Measurements from ENCODE around the gene STEAP3. TPM values are rescaled to one million over a fixed set of nuclear protein-coding genes. Genes with fewer than 3 reads are reported as not detected.

Gene STEAP3
- total RNA-seq, 1 donor from 2014 or later: 8.9 TPM

GRCh38 chr2:119180892-119181291 is 42.7 kb upstream of the STEAP3 start:
- Histone ChIP-seq H3K9ac (ENCODE audit: low read depth in 1 of 3, low read length in 3 of 3) (no peak overlapping the region), H3K27me3 (ENCODE audit: control insufficient read depth in 3 of 3, insufficient read depth in 3 of 3, low read length in 3 of 3) (no peaks in the 10 kb centered on the region), H3K4me3 (ENCODE audit: low read length in 3 of 3) (no peak overlapping the region), H3K4me1 (ENCODE audit: control insufficient read depth in 3 of 3, insufficient read depth in 3 of 3, low read length in 3 of 3) (peaks cover 0 to 5% (median 2%) of the 10 kb centered on the region in 3 donors), H3K36me3 (ENCODE audit: control insufficient read depth in 3 of 3, insufficient read depth in 3 of 3, low read length in 3 of 3) (no peaks in the 10 kb centered on the region), H3K9me3 (ENCODE audit: control insufficient read depth in 3 of 3, low read length in 3 of 3) (no peaks in the 10 kb centered on the region), H3K27ac (ENCODE audit: low read depth, low read length) (no peak overlapping the region)

- Histone ChIP-seq H3K9ac (ENCODE audit: low read depth in 1 of 3, low read length in 3 of 3) (no peak overlapping the region), H3K36me3 (ENCODE audit: control insufficient read depth in 3 of 3, insufficient read depth in 3 of 3, low read length in 3 of 3) (no peaks in the 10 kb centered on the region), H3K9me3 (ENCODE audit: control insufficient read depth in 3 of 3, low read length in 3 of 3) (no peaks in the 10 kb centered on the region), H3K27me3 (ENCODE audit: control insufficient read depth in 3 of 3, insufficient read depth in 3 of 3, low read length in 3 of 3) (no peaks in the 10 kb centered on the region), H3K4me1 (ENCODE audit: control insufficient read depth in 3 of 3, insufficient read depth in 3 of 3, low read length in 3 of 3) (peaks cover 0 to 5% (median 2%) of the 10 kb centered on the region in 3 donors), H3K27ac (ENCODE audit: low read depth, low read length) (no peak overlapping the region), H3K4me3 (ENCODE audit: low read length in 3 of 3) (no peak overlapping the region)
Observed at GRCh38 chr2:119181391-119181790, 42.2 kb upstream of the STEAP3 start.

GRCh38 chr2:119181791-119182445 is 41.7 kb upstream of the STEAP3 start:
- Histone ChIP-seq H3K4me1 (ENCODE audit: control insufficient read depth in 3 of 3, insufficient read depth in 3 of 3, low read length in 3 of 3) (peaks cover 0 to 5% (median 2%) of the 10 kb centered on the region in 3 donors), H3K27me3 (ENCODE audit: control insufficient read depth in 3 of 3, insufficient read depth in 3 of 3, low read length in 3 of 3) (no peaks in the 10 kb centered on the region), H3K36me3 (ENCODE audit: control insufficient read depth in 3 of 3, insufficient read depth in 3 of 3, low read length in 3 of 3) (no peaks in the 10 kb centered on the region), H3K9me3 (ENCODE audit: control insufficient read depth in 3 of 3, low read length in 3 of 3) (no peaks in the 10 kb centered on the region), H3K4me3 (ENCODE audit: low read length in 3 of 3) (no peak overlapping the region), H3K9ac (ENCODE audit: low read depth in 1 of 3, low read length in 3 of 3) (no peak overlapping the region), H3K27ac (ENCODE audit: low read depth, low read length) (no peak overlapping the region)

- Histone ChIP-seq H3K36me3 (ENCODE audit: control insufficient read depth in 3 of 3, insufficient read depth in 3 of 3, low read length in 3 of 3) (no peaks in the 10 kb centered on the region), H3K9me3 (ENCODE audit: control insufficient read depth in 3 of 3, low read length in 3 of 3) (no peaks in the 10 kb centered on the region), H3K4me3 (ENCODE audit: low read length in 3 of 3) (no peak overlapping the region), H3K4me1 (ENCODE audit: control insufficient read depth in 3 of 3, insufficient read depth in 3 of 3, low read length in 3 of 3) (peaks cover 0 to 1% (median under 1%) of the 10 kb centered on the region in 3 donors), H3K27me3 (ENCODE audit: control insufficient read depth in 3 of 3, insufficient read depth in 3 of 3, low read length in 3 of 3) (peaks cover 0 to 3% (median 0%) of the 10 kb centered on the region in 3 donors), H3K9ac (ENCODE audit: low read depth in 1 of 3, low read length in 3 of 3) (no peak overlapping the region), H3K27ac (ENCODE audit: low read depth, low read length) (no peak overlapping the region)
Observed at GRCh38 chr2:119184512-119184911, 39.1 kb upstream of the STEAP3 start.

- no peak overlapping the region for H3K27ac ChIP-seq (ENCODE audit: low read depth, low read length)
- peaks cover 0 to 3% (median 0%) of the 10 kb centered on the region in 3 donors for H3K27me3 ChIP-seq (ENCODE audit: control insufficient read depth in 3 of 3, insufficient read depth in 3 of 3, low read length in 3 of 3)
- H3K4me1 ChIP-seq (ENCODE audit: control insufficient read depth in 3 of 3, insufficient read depth in 3 of 3, low read length in 3 of 3): no peaks in the 10 kb centered on the region
- H3K9ac ChIP-seq (ENCODE audit: low read depth in 1 of 3, low read length in 3 of 3): no peak overlapping the region
- H3K9me3 ChIP-seq (ENCODE audit: control insufficient read depth in 3 of 3, low read length in 3 of 3): no peaks in the 10 kb centered on the region
- no peaks in the 10 kb centered on the region for H3K36me3 ChIP-seq (ENCODE audit: control insufficient read depth in 3 of 3, insufficient read depth in 3 of 3, low read length in 3 of 3)
- no peak overlapping the region for H3K4me3 ChIP-seq (ENCODE audit: low read length in 3 of 3)
Observed at GRCh38 chr2:119190321-119191111, 33.1 kb upstream of the STEAP3 start.

- Histone ChIP-seq H3K4me3 (ENCODE audit: low read length in 3 of 3) (no peak overlapping the region), H3K9me3 (ENCODE audit: control insufficient read depth in 3 of 3, low read length in 3 of 3) (no peaks in the 10 kb centered on the region), H3K27ac (ENCODE audit: low read depth, low read length) (no peak overlapping the region), H3K9ac (ENCODE audit: low read depth in 1 of 3, low read length in 3 of 3) (no peak overlapping the region), H3K4me1 (ENCODE audit: control insufficient read depth in 3 of 3, insufficient read depth in 3 of 3, low read length in 3 of 3) (no peaks in the 10 kb centered on the region), H3K27me3 (ENCODE audit: control insufficient read depth in 3 of 3, insufficient read depth in 3 of 3, low read length in 3 of 3) (peaks cover 0 to 3% (median 2%) of the 10 kb centered on the region in 3 donors), H3K36me3 (ENCODE audit: control insufficient read depth in 3 of 3, insufficient read depth in 3 of 3, low read length in 3 of 3) (no peaks in the 10 kb centered on the region)
Observed at GRCh38 chr2:119192893-119193292, 30.7 kb upstream of the STEAP3 start.

- H3K27me3 ChIP-seq (ENCODE audit: control insufficient read depth in 3 of 3, insufficient read depth in 3 of 3, low read length in 3 of 3): peaks cover 0 to 11% (median 6%) of the 10 kb centered on the region in 3 donors
- H3K9me3 ChIP-seq (ENCODE audit: control insufficient read depth in 3 of 3, low read length in 3 of 3): no peaks in the 10 kb centered on the region
- H3K4me1 ChIP-seq (ENCODE audit: control insufficient read depth in 3 of 3, insufficient read depth in 3 of 3, low read length in 3 of 3): no peaks in the 10 kb centered on the region
- H3K9ac ChIP-seq (ENCODE audit: low read depth in 1 of 3, low read length in 3 of 3): no peak overlapping the region
- H3K27ac ChIP-seq (ENCODE audit: low read depth, low read length): no peak overlapping the region
- no peak overlapping the region for H3K4me3 ChIP-seq (ENCODE audit: low read length in 3 of 3)
- H3K36me3 ChIP-seq (ENCODE audit: control insufficient read depth in 3 of 3, insufficient read depth in 3 of 3, low read length in 3 of 3): no peaks in the 10 kb centered on the region
Observed at GRCh38 chr2:119195001-119195400, 28.6 kb upstream of the STEAP3 start.

- no peaks in the 10 kb centered on the region for H3K9me3 ChIP-seq (ENCODE audit: control insufficient read depth in 3 of 3, low read length in 3 of 3)
- peaks cover 0 to 11% (median 6%) of the 10 kb centered on the region in 3 donors for H3K27me3 ChIP-seq (ENCODE audit: control insufficient read depth in 3 of 3, insufficient read depth in 3 of 3, low read length in 3 of 3)
- no peaks in the 10 kb centered on the region for H3K4me1 ChIP-seq (ENCODE audit: control insufficient read depth in 3 of 3, insufficient read depth in 3 of 3, low read length in 3 of 3)
- no peak overlapping the region for H3K27ac ChIP-seq (ENCODE audit: low read depth, low read length)
- H3K36me3 ChIP-seq (ENCODE audit: control insufficient read depth in 3 of 3, insufficient read depth in 3 of 3, low read length in 3 of 3): no peaks in the 10 kb centered on the region
- H3K4me3 ChIP-seq (ENCODE audit: low read length in 3 of 3): no peak overlapping the region
- no peak overlapping the region for H3K9ac ChIP-seq (ENCODE audit: low read depth in 1 of 3, low read length in 3 of 3)
Observed at GRCh38 chr2:119195887-119196286, 27.7 kb upstream of the STEAP3 start.

- Histone ChIP-seq H3K36me3 (ENCODE audit: control insufficient read depth in 3 of 3, insufficient read depth in 3 of 3, low read length in 3 of 3) (no peaks in the 10 kb centered on the region), H3K9me3 (ENCODE audit: control insufficient read depth in 3 of 3, low read length in 3 of 3) (no peaks in the 10 kb centered on the region), H3K4me1 (ENCODE audit: control insufficient read depth in 3 of 3, insufficient read depth in 3 of 3, low read length in 3 of 3) (no peaks in the 10 kb centered on the region), H3K4me3 (ENCODE audit: low read length in 3 of 3) (no peak overlapping the region), H3K27me3 (ENCODE audit: control insufficient read depth in 3 of 3, insufficient read depth in 3 of 3, low read length in 3 of 3) (peaks cover 0 to 11% (median 6%) of the 10 kb centered on the region in 3 donors), H3K9ac (ENCODE audit: low read depth in 1 of 3, low read length in 3 of 3) (no peak overlapping the region), H3K27ac (ENCODE audit: low read depth, low read length) (no peak overlapping the region)
Observed at GRCh38 chr2:119196301-119197125, 27.1 kb upstream of the STEAP3 start.

GRCh38 chr2:119197126-119197405 is 26.6 kb upstream of the STEAP3 start:
- no peaks in the 10 kb centered on the region for H3K36me3 ChIP-seq (ENCODE audit: control insufficient read depth in 3 of 3, insufficient read depth in 3 of 3, low read length in 3 of 3)
- H3K4me1 ChIP-seq (ENCODE audit: control insufficient read depth in 3 of 3, insufficient read depth in 3 of 3, low read length in 3 of 3): no peaks in the 10 kb centered on the region
- peaks cover 0 to 11% (median 6%) of the 10 kb centered on the region in 3 donors for H3K27me3 ChIP-seq (ENCODE audit: control insufficient read depth in 3 of 3, insufficient read depth in 3 of 3, low read length in 3 of 3)
- H3K9me3 ChIP-seq (ENCODE audit: control insufficient read depth in 3 of 3, low read length in 3 of 3): no peaks in the 10 kb centered on the region
- H3K9ac ChIP-seq (ENCODE audit: low read depth in 1 of 3, low read length in 3 of 3): no peak overlapping the region
- no peak overlapping the region for H3K27ac ChIP-seq (ENCODE audit: low read depth, low read length)
- no peak overlapping the region for H3K4me3 ChIP-seq (ENCODE audit: low read length in 3 of 3)
